Measurements from ENCODE around the gene SPHKAP. TPM values are rescaled to one million over a fixed set of nuclear protein-coding genes. Genes with fewer than 3 reads are reported as not detected.

SPHKAP gene
- total RNA-seq, 2 experiments from 2014 or later = not detected

GRCh38 chr2:228040995-228041394 lies 140.5 kb downstream of the SPHKAP start:
- no peaks in the 10 kb centered on the region for H3K27me3 Mint-ChIP-seq
- ATAC-seq (ENCODE audit: poor library complexity) = no peak
- no peak for TF ChIP-seq CTCF (IDR thresholded peaks at IDR 0.05)

GRCh38 chr2:228039752-228040534 lies 141.5 kb downstream of the SPHKAP start:
- Mint-ChIP-seq H3K36me3 (ENCODE audit: low read depth) (no peaks in the 10 kb centered on the region), H3K4me1 (ENCODE audit: low read depth) (no peaks in the 10 kb centered on the region), H3K4me3 (no peak overlapping the region), H3K27me3 (no peaks in the 10 kb centered on the region), H3K9me3 (no peaks in the 10 kb centered on the region), H3K27ac (no peak overlapping the region)
- ATAC-seq (ENCODE audit: poor library complexity) (no peak), DNase-seq (no peak)
- no peaks in the 10 kb centered on the region for H3K4me1 ChIP-seq (ENCODE audit: insufficient read depth, low read length)
- H3K27ac ChIP-seq (ENCODE audit: low read depth in 1 of 2, low read length in 2 of 2) = no peak overlapping the region
- no peak overlapping the region for H3K4me3 ChIP-seq (ENCODE audit: low read length)
- H3K9me3 ChIP-seq (ENCODE audit: control insufficient read depth in 1 of 2, insufficient read depth in 1 of 2, low read length in 2 of 2) = no peaks in the 10 kb centered on the region
- CTCF ChIA-PET = interaction anchor here (0.6 to 1.6 kb wide), 2 partner anchors 97 to 149 kb away, joined by 3 to 5 read pairs; no protein-coding TSS in a partner anchor
- intact Hi-C loops (cut with DNase I, micrococcal nuclease) = no loop called here
- no peaks in the 10 kb centered on the region for H3K27me3 ChIP-seq (ENCODE audit: control insufficient read depth in 1 of 2, insufficient read depth in 2 of 2, low read length in 2 of 2)
- POLR2A ChIA-PET = no interaction called here
- H3K36me3 ChIP-seq (ENCODE audit: insufficient read depth, low read length) = no peaks in the 10 kb centered on the region
- peak; percentile 16 for TF ChIP-seq CTCF (IDR thresholded peaks at IDR 0.05)

More at GRCh38 chr2:228040995-228041394, 140.5 kb downstream of the SPHKAP start:
- Histone ChIP-seq H3K4me1 (ENCODE audit: insufficient read depth, low read length) (no peaks in the 10 kb centered on the region), H3K27ac (ENCODE audit: low read depth in 1 of 2, low read length in 2 of 2) (no peak overlapping the region), H3K4me3 (ENCODE audit: low read length) (no peak overlapping the region), H3K27me3 (ENCODE audit: control insufficient read depth in 1 of 2, insufficient read depth in 2 of 2, low read length in 2 of 2) (no peaks in the 10 kb centered on the region), H3K36me3 (ENCODE audit: insufficient read depth, low read length) (no peaks in the 10 kb centered on the region), H3K9me3 (ENCODE audit: control insufficient read depth in 1 of 2, insufficient read depth in 1 of 2, low read length in 2 of 2) (no peaks in the 10 kb centered on the region)
- no peaks in the 10 kb centered on the region for H3K9me3 Mint-ChIP-seq
- no peak overlapping the region for H3K27ac Mint-ChIP-seq
- CTCF ChIA-PET = interaction anchor here (0.7 to 1.6 kb wide), 2 partner anchors 26 to 150 kb away, joined by 3 to 4 read pairs; no protein-coding TSS in a partner anchor
- no peak overlapping the region for H3K4me3 Mint-ChIP-seq
- no peak for DNase-seq
- intact Hi-C loops (cut with DNase I, micrococcal nuclease) = no loop called here
- H3K4me1 Mint-ChIP-seq (ENCODE audit: low read depth) = no peaks in the 10 kb centered on the region
- no peaks in the 10 kb centered on the region for H3K36me3 Mint-ChIP-seq (ENCODE audit: low read depth)
- POLR2A ChIA-PET = no interaction called here

- ATAC-seq (ENCODE audit: poor library complexity) (no peak), DNase-seq (no peak)
- Histone ChIP-seq H3K36me3 (ENCODE audit: insufficient read depth, low read length) (no peaks in the 10 kb centered on the region), H3K27ac (ENCODE audit: low read depth in 1 of 2, low read length in 2 of 2) (no peak overlapping the region), H3K4me3 (ENCODE audit: low read length) (no peak overlapping the region), H3K4me1 (ENCODE audit: insufficient read depth, low read length) (no peaks in the 10 kb centered on the region), H3K9me3 (ENCODE audit: control insufficient read depth in 1 of 2, insufficient read depth in 1 of 2, low read length in 2 of 2) (no peaks in the 10 kb centered on the region), H3K27me3 (ENCODE audit: control insufficient read depth in 1 of 2, insufficient read depth in 2 of 2, low read length in 2 of 2) (no peaks in the 10 kb centered on the region)
- intact Hi-C loops (cut with DNase I, micrococcal nuclease) = no loop called here
- no peak for TF ChIP-seq CTCF (IDR thresholded peaks at IDR 0.05)
- ChIA-PET POLR2A (no interaction called here), CTCF (no interaction called here)
- Mint-ChIP-seq H3K9me3 (no peaks in the 10 kb centered on the region), H3K36me3 (ENCODE audit: low read depth) (no peaks in the 10 kb centered on the region), H3K4me1 (ENCODE audit: low read depth) (no peaks in the 10 kb centered on the region), H3K4me3 (no peak overlapping the region), H3K27me3 (no peaks in the 10 kb centered on the region), H3K27ac (no peak overlapping the region)
Observed at GRCh38 chr2:228038967-228039366, 142.5 kb downstream of the SPHKAP start.
